Stimulated activated CD4-positive, alpha-beta T cell treated with anti-CD3 and anti-CD28 coated beads, TNF-alpha, amount 100 ng/mL, for 24 hours (primary cell): ENCODE results near the gene JHY.

Source experiments
- DNase-seq, 3 experiments: peaks; one replicate each; pipeline ENCODE4 v3.0.0-alpha.2; 2020; ENCODE audit warnings: low read depth in 3 of 3

Gene JHY

DNA sequence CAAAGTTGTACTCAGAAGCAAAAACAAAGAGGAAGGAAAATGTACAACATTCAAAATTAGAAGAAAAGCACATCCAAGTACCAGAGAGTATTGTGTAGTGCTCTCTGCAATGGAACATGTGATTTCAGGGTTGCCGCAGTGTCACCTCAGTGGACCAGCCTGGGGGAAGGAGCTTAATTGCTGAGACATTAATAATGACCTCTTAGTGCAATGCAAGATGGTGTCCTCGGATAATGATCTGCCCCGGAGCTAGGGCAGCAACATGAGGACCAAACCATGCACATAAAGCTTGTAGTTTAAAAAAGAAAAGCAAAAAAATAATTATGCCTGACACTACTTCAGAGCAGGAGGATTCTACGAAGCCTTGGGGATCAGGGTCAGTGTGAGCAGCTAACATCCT lies 11.3 kb upstream of the JHY start:
- DNase-seq, result no peak

DNA sequence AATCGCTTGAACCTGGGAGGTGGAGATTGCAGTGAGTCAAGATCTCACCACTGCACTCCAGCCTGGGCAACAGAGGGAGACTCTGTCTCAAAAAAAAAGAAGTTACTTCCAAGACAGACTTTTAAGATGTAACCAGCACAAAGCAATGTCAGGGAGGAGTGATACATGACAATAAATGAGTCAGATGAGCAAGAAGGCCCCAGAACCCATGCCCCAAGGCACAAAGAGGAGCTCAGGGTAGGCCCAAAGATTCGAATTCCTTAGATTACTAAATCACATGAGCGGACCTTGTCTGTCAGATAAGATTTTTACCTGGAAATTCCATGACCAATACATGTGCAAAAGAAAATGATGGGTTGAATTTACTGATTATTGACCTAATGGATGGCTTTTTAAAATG lies 10.5 kb upstream of the JHY start:
- DNase-seq, result no peak

DNA sequence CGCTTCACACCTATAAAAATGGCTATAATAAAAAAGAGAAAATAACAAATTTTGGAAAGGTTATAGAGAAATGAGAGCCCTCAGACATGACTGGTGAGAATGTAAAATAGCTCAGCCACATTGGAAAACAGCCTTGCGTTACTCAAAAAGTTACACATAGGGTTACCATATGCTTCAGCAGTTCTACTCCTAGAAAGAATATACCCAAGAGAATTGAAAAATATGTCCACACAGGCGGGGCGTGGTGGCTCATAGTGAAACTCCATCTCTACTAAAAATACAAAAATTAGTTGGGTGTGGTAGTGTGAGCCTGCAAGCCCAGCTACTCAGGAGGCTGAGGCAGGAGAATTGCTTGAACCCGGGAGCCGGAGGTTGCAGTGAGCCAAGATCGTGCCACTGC lies 7.6 kb upstream of the JHY start:
- DNase-seq, result no peak

DNA sequence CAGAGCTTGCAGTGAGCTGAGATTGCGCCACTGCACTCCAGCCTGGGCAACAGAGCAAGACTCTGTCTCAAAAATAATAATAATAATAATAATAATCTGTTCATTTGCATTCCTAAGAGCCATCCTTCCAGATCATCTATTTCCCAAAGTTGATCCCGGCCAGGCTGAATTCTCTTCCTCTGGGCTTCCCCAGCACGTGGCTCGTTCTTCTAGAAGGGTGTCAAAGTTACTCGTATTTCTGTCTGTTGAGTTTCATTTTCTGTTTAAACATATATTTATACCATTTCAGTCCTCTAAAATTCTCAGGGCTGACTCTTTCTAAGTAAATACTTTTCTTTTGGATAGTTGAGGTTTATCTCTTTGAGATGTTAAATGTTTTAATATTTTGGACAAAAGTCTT lies 4.8 kb upstream of the JHY start:
- DNase-seq, result no peak

DNA sequence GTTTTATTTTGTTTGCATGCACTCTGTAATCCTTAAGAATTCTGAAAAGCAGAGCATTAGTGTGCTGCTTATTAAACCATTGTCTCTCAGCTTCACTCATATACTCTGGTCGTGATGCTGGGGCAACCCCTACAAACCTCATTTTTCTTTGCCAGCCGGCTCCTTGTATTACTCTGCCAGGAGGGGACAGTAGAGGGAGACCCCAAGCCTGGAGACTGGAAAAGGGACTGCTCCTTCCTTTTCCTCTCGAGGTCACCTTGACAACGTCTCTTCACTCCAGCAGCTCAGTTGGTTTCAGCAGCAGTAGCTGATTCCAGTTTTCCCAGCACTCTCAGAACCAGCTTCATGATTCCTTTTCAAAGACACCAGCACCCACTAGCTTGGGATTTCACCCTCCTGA lies 2.8 kb upstream of the JHY start:
- DNase-seq, result no peak

DNA sequence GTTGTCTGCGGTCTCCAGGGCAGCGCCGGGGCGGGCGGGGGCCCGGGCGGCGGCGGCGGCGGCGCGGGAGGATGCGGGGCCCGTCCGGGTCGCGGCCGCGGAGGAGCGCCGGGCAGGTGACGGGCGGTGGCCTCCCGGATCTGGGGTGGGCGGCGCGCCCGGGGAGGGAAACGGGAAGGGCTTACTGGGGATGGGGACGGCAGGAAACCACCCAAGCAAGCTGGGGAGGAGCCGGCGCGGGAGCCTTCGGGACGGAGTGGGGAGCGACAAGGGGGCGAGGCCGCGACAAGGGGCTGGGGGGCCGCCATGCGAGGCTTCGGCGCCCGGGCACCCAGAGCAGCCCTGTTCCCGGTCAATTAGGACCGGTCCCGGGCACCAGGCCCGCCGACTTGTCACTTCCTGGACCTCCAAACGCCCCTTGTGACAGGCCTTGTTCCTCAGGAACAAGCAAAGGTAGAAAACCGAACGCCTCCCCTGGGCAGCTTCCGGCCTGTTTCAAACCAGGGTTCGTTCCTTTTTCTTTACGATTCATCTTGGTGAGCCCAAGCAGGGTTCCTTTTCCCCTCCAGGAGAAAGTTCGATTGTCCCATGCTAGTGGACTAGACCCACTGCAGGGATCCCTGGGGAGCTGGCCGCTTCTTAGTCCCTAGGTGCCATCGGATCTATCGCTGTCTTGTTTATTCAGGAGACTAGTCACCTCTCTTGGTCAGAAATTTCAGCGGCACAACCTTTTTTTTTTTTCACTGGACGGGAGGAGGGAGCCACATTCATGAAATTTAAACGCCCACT lies 492 bp downstream of the JHY start:
- DNase-seq, result peak in 2 of 3 experiments; percentile 5 to 39

DNA sequence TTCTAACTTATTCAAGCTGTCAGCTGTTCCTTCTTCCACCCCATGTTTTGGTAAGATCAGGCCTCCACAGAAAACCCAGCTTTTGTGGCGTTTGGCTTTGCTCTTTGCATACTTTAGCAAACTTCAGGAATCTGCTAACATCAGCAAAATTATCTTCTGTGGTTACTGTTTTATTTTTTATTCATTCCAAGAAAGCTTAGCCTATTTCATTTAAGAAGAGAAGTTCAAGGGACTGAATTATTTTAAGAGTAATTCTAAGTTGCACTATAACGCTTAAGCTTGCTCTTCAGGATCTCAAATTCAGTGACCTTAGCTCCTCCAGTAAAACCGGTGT lies 1.1 kb downstream of the JHY start:
- DNase-seq, result no peak

DNA sequence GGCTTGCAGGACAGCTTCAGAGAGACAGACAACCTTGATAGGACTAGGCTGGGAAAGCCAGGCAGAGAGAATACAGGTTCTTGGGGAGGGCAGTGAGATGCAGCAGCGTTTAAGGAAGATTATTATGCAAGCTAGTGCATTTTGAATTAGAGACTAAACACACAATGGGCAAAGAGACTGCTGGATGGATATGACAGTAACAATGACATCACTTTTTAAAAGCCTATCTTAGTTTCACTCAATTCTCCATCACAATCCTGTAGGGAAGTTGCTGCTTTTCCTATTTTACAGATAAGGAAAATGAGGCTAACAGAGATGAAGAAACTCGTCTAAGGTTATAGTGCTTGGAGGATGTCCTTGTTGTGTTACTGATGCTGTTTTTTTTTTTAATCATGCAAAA lies 5.6 kb downstream of the JHY start:
- DNase-seq, result no peak

DNA sequence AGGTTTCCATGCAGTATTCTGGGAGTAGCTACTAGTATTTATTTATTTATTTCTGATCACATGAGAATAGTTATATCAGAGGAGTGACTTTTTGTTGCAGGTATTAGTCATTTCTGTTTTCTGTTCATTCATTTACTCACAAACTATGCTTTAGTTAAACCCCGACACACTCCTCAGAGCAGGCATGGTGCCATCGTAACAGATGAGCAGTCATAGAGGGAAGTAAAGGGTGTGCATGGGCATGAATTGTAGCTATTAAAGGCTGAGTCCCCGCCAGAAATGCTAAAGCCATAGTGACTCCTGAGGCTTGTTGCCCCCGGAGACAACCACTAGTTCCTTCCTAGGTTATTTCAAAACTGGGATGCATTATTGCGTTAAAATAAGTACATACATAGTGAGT lies 10.6 kb downstream of the JHY start:
- no peak for DNase-seq

DNA sequence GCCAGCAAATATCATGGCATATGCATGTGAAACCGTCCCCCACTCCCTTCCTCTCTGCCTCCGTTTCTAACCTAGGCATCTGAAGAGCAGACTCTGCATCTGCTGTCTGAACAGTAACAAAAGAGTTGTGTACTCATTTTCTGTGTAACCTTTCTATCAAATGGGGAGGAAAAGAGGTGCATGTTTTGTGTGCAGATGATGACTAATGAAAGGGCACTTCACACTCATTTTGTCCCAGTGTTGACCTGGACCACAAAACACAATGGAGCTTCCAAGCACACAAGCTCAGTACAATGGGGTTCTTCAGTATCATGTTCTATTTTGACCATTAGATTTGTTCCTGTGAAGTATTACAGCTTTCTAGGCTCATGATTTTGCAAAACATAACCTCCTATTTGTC lies 13.0 kb downstream of the JHY start:
- no peak for DNase-seq

DNA sequence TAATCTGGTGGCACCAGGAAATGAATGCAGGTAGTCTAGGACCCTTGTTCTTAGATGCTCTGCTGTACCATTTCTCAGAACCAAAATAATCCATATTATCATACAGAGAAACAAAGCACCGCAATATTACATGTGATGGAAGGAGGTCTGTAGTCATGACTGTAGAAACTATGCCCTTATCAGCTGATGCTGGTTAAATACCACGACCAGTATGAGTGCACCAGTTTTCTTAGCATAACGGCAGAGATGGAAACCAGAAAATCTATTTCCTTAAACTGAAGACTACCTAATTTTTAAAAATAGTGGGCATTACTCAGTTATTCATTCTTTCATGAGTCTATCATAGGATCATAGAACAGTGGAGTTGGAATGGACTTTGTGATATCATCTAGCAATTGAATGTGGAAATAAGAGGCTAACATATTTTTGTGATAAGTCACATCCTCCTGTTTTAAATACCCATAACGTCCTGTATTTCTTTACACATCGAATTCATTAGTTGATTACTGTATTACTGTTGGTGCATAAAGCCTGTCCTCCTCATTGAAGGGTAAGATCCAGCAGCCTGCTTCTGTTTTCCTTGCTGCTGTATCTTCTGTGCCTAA lies 15.1 kb downstream of the JHY start:
- DNase-seq, result no peak

DNA sequence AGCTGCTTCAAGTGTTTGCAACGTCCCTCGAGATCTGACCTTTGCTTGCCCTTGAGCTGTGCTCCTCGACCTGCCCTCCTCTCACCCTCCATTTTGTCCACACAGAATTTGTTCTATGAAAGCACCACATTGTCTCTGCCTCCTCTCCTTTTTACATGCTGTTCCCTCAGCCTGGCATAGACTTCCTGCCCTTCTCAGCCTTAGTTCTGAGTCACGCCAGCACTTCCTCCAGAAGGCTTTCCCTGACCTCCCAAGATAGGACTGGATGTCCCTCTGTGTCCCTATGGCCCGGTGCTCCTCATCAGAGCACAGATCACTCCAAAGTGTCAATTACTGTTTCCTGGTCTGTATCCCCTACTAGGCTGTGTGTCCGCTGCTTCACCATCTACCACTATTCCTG lies 16.2 kb downstream of the JHY start:
- DNase-seq, result no peak

DNA sequence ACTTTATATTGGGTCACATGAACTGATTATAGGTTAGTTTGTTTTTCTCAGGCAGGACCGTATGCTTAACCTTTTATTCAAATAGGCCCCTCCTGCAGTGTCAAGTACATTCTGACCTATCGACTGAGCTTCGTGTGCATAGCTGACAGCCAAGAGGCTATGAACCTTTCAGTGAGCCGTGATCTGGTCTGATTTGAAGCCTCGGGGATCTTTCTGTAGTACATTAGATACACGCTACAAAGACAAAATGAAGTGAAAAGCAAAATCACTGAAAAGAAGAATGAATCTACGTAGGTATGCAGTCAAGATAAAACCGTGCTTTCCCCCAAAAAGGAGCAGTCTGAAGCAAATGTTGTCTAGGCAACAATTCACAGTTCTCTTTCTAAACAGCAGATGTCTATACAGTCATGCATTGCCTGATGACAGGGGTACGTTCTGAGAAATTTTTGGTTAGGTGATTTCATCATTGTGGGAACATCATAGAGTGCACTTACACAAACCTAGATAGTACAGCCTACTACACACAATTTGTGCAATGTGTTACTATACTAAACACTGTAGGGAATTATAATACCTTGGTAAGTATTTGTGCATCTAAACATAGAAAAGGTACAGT lies 18.1 kb downstream of the JHY start:
- no peak for DNase-seq

DNA sequence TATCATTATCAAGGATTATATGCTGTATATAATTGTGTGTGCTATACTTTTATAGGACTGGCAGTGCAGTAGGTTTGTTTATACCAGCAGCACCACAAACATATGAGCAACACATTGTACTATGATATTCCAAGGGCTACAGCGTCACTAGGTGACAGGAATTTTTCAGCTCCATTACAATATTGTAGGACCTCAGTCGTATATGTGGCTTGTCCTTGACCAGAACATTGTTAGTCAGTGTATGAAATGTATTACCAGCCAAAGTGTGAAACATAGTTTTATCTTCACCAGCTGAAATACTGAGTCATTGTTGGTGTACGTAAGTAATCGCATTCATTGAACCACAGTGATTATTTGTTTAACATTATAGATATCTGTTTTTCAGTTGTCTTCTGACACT lies 20.4 kb downstream of the JHY start:
- no peak for DNase-seq

DNA sequence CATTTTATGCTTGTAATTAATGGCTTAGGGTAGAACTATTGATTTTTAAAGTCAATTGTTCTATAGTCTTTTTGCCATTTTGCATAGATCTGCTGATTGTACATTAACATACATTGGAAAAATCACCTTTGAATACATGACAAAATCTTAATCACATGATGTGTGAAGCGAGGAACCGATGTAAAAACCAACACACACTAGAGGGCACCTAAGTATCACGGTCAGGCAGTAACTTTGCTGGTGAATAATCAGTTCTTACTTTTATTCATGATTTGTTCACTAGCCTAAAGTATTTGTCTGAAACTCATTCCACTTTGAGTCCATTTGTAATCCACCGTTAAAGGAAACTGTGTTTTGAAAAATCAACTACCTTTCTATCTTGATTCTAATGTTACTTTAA lies 28.2 kb downstream of the JHY start:
- no peak for DNase-seq

DNA sequence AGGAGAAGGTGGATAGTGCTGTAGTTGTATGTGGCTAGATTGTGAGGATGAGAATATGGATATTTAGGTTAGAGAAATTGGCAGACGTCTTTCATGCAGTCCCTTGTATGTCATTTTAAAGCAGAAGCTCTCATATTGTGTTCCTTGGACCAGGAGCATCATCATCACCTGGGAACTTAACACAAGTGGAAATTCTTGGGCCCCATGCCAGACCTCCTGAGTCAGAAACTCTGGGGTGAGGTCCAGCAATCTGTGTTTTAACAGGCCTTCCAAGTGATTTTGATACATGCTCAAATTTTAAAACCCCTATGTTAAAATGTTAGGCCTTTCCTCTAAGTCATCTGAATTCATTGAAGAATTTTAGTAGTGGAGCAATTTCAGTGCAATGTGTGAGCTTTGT lies 34.8 kb downstream of the JHY start:
- no peak for DNase-seq

DNA sequence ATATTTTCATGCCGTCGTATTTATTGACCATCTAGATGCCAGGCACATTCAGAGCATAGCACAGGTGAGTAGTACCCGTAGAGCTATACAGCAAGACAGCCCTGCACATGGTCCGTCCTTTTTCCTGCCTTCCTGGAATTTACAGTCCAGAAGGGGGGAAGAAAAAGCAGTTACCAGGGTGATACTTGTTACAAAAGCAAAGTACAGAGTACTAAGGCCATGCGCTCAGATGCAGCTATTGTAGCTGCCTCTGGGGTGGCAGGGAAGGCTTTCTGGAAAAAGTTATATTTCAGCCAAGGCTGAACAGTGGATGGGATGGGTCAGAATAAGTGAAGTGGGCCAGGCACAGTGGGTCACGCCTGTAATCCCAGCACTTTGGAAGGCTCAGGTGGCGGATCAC lies 36.2 kb downstream of the JHY start:
- DNase-seq, result no peak

DNA sequence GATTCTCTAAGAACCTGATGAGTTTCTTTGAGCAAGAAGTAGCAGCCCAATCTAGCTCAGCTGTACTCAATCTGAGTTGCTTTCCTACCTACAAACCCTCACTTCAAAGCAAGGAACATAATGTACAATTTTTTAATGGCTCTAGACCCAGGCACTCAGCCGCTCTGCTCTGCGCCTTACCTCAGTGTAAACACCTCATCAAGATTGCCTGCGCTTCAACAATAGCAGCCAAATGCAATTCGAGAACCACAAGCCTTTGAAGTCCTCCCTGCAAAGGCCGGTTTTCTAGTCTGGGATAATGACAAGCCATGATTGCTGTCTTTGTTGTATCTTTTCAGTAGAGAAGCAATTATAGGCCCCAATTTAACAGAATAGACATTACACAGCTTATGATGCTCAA lies 38.0 kb downstream of the JHY start:
- DNase-seq, result no peak

DNA sequence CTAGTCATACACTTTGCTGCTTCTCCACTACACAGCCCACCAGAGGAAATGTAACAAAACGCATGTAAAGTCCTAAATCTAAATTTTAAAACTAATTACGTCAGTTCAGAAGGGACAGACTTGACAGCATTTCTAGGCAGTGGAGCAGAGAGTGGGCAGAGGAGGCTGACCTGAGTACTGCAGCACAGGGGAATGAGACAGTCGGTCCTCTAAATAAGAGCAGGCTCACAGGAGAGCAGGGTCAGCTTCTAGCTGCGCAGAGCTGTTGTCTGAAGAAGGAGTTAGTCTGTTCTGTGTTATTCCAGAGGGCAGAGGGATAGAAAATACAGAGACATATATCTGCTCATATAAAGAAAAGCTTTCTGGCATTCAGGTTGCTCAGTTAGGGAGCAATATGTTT lies 40.3 kb downstream of the JHY start:
- DNase-seq, result no peak

DNA sequence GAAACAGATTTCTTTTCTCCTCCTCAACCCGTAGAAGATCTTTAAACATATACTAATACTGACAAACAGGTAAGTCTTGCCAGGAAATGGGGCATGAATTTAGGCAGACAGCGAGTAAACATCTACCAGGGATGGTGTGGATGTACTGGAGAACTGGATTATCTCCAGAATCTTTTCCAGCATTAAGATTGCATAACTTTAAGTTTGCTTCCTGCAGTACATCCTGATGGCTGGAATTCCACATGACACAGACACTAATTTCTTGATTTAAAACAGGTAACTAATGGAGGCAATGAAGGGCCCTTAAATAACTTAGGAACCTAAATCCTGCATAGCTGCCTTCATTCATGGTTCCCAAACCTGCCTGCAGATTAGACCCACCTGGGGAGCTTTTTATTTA lies 40.7 kb downstream of the JHY start:
- DNase-seq, result no peak

DNA sequence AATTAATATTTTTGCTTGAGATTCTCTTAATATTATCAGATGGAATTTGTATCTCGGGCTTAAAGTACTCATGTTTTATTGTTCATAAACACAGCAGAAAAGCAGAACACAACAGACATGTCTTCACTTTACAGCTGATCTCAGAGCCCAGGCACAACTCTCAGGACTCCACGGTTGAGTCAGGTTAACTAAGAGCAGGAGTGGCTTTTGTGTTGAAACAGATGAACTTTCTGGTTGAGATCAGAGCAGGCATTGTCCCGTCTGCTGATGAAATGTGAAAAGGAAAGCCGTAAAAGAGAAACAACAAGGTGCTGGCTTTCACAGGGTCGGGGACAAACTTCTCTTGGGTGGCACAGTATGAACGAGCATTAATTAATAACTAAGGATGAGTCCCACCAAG lies 49.0 kb downstream of the JHY start:
- no peak for DNase-seq

DNA sequence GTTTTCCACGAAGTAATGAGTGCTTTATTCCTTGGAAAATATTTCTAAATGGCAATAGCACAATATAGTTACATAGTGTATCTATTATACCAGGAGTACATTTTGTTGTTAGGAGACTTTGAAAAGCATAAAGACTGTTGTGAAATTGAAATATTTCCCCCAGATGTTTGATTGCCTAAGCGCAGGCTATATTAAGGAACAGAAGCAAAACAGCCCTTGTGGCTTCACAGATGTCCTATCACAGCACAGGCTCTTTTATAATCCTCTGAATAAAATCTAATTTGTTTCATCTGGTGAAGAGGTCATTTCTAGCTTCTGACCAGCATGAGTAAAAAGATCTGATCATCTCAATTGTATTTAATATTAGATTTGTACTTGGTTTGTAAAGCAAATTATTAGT lies 50.9 kb downstream of the JHY start:
- DNase-seq, result no peak

DNA sequence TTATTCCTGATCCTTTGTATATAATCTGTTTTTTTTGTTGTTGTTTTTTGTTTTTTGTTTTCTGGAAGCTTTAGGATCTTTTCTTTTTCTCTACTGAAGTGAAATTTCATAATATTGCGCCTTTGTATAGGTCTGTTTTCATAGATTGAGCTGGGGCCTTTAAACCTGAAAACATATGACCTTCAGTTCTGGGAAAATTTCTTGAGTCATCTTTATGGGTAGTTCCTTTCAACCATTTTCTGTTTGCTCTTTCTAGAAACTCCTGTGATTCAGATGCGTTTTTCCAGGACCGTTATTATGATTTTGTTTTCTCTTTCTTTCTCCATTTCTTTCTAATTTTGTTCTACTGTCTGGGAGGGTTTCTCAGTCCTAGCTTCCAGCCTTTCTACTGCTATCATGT lies 55.4 kb downstream of the JHY start:
- no peak for DNase-seq

DNA sequence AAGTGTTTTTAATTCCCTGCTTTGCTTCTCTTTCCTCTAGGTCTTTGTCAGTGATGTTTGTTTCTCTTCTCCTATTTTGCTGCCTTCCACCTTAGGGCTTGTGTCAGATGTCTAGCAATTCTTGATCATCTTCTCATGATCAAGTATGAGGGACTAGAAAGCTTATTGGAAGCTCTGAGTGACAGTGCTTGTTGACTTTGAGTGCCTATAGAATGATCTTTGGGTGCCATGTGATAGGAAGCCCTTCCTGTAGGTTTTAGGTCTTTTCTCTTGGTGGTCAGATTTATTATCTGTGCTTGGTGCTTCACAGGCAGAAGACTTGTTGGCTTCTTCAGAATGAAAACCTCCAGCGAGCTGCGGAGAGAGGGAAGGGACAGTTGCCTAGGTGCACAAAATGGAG lies 56.0 kb downstream of the JHY start:
- DNase-seq, result no peak
